ENCODE measurements around the gene DDX51.
"Not testable (repeated sequence)": the region's sequence is repeated elsewhere in the genome, so short reads cannot be mapped to it uniquely, and the experiment has no call there.

The DDX51 gene

GRCh38 chr12:132111654-132112304, 32.3 kb downstream of the DDX51 start:
- no peak for DNase-seq

DNA sequence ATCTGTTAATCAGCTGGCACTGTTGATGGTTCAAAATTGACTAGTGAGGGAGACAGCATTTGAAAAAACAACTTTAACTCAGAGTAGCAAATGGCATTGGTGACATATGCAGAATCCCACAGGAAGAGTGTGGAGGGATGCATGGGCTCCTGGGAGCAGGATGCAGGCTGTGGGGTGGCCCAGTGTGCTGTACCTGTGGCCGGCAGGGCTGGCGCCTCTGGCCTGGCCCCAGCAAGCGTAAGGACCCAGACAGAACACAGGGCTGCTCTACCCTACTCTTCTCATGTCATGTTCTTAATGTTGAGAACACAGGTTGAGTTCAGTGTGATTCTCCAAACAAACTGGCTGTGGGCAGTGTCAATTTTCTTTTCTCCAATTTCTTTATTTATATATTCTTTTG, 33.4 kb downstream of the DDX51 start:
- DNase-seq: no peak

DNA sequence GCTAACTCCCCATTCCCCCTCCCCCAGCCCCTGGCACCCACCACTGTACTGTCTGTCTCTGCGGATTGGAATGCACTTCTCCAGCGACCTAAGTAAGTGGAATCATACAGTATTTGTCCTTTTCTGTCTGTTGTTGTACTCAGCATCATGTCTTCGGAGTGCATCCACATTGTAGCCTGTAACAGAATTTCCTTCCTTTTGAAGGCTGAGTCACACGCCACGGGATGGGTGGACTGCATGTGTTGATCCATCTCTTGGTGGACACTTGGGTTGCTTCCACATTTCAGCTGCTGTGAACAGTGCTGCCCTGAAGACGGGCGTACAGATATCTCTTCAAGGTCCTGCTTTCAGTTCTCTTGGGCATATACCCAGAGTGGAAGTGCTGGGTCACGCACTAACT, 34.4 kb downstream of the DDX51 start:
- no peak for DNase-seq

GRCh38 chr12:132108211-132108832, 35.8 kb downstream of the DDX51 start:
- DNase-seq: no peak

DNA sequence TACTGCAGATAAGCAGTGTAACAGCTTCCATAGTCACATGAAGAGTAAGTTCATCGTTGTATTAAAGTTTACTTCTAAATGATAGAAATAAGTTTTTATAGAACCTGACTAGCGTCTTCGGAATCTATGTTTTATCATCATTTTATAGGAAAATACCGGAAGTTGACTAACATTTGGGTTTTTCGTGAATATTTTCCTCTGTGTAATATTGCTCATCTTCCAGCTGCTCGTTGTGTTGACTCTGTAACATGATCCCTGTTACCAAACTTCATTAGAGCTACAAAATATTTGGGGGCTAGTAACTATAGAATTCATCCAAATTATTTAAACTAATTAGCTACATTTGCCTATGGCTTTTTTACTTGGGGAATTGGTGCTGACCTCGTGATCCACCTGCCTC, 37.2 kb downstream of the DDX51 start:
- no peak for DNase-seq

DNA sequence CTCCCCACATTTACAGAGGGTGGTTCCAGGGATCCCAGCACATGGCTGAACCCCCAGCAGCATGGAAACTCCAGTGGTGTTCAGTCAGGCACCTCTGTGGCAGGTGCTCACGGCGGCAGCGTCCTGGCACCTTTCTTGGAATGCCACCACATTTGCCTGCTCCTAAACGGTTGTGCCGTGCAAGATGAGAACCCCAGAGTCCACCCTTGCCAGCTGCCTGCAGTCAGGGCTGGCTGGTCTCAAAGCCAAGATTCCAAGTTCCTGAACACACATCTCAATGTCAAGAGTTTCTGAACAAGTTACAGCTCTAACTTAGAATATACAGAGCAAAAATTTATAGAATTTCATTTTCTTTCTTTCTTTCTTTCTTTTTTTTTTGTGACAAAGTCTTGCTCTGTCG, 38.7 kb downstream of the DDX51 start:
- DNase-seq: no peak

- DNase-seq: no peak
These were observed 40.4 kb downstream of the DDX51 start for GRCh38 chr12:132103542-132104308.

- DNase-seq: not testable (repeated sequence)
These were observed 41.0 kb downstream of the DDX51 start for GRCh38 chr12:132103072-132103471.

GRCh38 chr12:132102297-132102696, 41.8 kb downstream of the DDX51 start:
- no peak for DNase-seq

GRCh38 chr12:132100306-132101065, 43.6 kb downstream of the DDX51 start:
- no peak for DNase-seq

- DNase-seq: no peak
These were observed 44.4 kb downstream of the DDX51 start for GRCh38 chr12:132099739-132100138.

GRCh38 chr12:132095520-132096409, 48.4 kb downstream of the DDX51 start:
- DNase-seq: no peak

- DNase-seq: no peak
These were observed 49.7 kb downstream of the DDX51 start for GRCh38 chr12:132094269-132094891.

GRCh38 chr12:132089407-132089910, 54.7 kb downstream of the DDX51 start:
- DNase-seq: no peak

All from NCI-H1092 treated with DMSO at 0.1 percent for 48 hours (cell line).